ENCODE data around the gene EFNA5. TPM values are rescaled to one million over a fixed set of nuclear protein-coding genes. Genes with fewer than 3 reads are reported as not detected.

EFNA5 gene
- total and polyA plus RNA-seq, 2 of the 13 experiments (the other 11 are each of a cell fraction or from before 2014, with no cell fraction given) = not detected

DNA sequence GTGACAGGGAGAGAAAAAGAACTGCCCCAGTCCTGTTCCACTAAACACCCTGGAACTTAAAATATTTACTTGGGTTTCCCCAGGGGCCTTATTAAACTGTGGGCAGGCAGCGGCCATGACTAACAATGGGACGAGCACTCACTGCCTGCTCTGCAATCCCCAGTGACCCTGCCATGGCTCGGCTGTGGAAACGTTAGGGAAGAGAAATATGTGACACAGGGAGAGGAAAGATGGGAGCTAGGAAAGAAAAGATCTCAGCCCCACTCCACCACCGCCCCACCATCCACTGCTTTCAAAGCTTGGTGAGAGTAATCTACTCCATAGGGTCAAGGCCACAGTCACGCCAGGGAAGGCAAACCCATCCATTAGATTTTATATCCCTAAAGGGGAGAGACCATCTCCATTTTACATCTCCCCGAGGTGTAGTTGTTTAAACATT, 117.6 kb downstream of the EFNA5 start:
- ATAC-seq = no peak
- no peak for DNase-seq (ENCODE audit: low spot score)
- BruUV-seq (replicated peaks) = no TSS peak
- no peaks in the 10 kb centered on the region for H3K36me3 ChIP-seq (replicated peaks in 1 of 2; ENCODE audit: control insufficient read depth in 1 of 2, insufficient read depth in 2 of 2, low read length in 2 of 2)
- 8% methylated on average over 7 of the region's 7 CpGs for WGBS (ENCODE audit: low lambda C conversion rate)
- no peak overlapping the region for H2AFZ ChIP-seq (ENCODE audit: low read length)
- no peaks in the 10 kb centered on the region for H3K4me1 ChIP-seq (ENCODE audit: insufficient read depth, low read length)
- no peak overlapping the region for H3K27ac ChIP-seq (ENCODE audit: extremely low read length, insufficient read depth, low read length)
- no peaks in the 10 kb centered on the region for H3K79me2 ChIP-seq (ENCODE audit: insufficient read depth, low read length)
- FAIRE-seq = no peak
- no peaks in the 10 kb centered on the region for H4K20me1 ChIP-seq (ENCODE audit: insufficient read depth, low read length)
- CTCF ChIA-PET (ENCODE audit: low intra/inter-chr PET ratio, low total read pairs) = no interaction called here
- H3K4me3 ChIP-seq (replicated peaks in 1 of 3; ENCODE audit: insufficient read depth in 1 of 3, low read depth in 2 of 3, low read length in 3 of 3) = no peak overlapping the region
- POLR2A ChIA-PET = no interaction called here
- TF ChIP-seq, protein P1, sequence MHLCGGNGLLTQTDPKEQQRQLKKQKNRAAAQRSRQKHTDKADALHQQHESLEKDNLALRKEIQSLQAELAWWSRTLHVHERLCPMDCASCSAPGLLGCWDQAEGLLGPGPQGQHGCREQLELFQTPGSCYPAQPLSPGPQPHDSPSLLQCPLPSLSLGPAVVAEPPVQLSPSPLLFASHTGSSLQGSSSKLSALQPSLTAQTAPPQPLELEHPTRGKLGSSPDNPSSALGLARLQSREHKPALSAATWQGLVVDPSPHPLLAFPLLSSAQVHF (CRISPR knock-in tag; IDR thresholded peaks at IDR 0.05) = no peak
- TF ChIP-seq ZNF274 (CRISPR knock-in tag; IDR thresholded peaks at IDR 0.05) = no peak
- H3K4me2 ChIP-seq (ENCODE audit: low read depth, low read length) = no peak overlapping the region
- intact Hi-C loops (cut with micrococcal nuclease; ENCODE audit: unreplicated experiment) (no loop called here), in situ Hi-C loops (cut with HindIII; ENCODE audit: extremely low pct_ligation_motif_present, low pct_unique_long_range_greater_than_20kb) (no loop called here)
- H3K27me3 ChIP-seq (ENCODE audit: control insufficient read depth in 1 of 2, insufficient read depth in 2 of 2, low read length in 2 of 2) = no peaks in the 10 kb centered on the region; a peak in 1 of 5 replicates
- no peaks in the 10 kb centered on the region for H3K9me3 ChIP-seq (ENCODE audit: low read length)
- H3K9ac ChIP-seq (ENCODE audit: insufficient read depth, low read depth, low read length) = no peak overlapping the region

DNA sequence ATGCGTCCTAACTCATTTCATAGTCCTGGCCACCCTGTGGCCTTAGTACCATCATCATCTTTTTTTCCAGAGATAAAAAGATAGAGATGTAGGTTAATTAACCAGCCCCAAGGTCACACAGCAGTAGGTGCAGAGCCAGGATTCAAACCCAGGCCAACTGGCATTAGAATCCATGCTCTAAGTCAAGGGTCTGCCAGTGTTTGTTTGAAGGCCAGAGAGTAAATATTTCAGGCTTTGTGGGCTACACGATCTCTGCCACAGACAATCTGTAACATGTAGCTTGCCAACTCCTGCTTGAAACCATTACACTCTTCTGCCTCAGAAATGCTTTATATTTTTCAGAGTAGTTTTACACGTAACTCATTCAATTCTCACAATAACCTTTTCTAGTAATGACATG, 119.6 kb downstream of the EFNA5 start:
- TF ChIP-seq NFATC3 (CRISPR knock-in tag; IDR thresholded peaks at IDR 0.05) = no peak
- H3K9ac ChIP-seq (ENCODE audit: insufficient read depth, low read depth, low read length) = no peak overlapping the region
- ATAC-seq (no peak), DNase-seq (ENCODE audit: low spot score) (no peak), FAIRE-seq (no peak)
- H3K4me2 ChIP-seq (ENCODE audit: low read depth, low read length) = no peak overlapping the region
- H4K20me1 ChIP-seq (ENCODE audit: insufficient read depth, low read length) = no peaks in the 10 kb centered on the region
- no peaks in the 10 kb centered on the region; a peak in 1 of 5 replicates for H3K27me3 ChIP-seq (ENCODE audit: control insufficient read depth in 1 of 2, insufficient read depth in 2 of 2, low read length in 2 of 2)
- no peaks in the 10 kb centered on the region for H3K79me2 ChIP-seq (ENCODE audit: insufficient read depth, low read length)
- no peak overlapping the region for H2AFZ ChIP-seq (ENCODE audit: low read length)
- ChIA-PET POLR2A (no interaction called here), CTCF (ENCODE audit: low intra/inter-chr PET ratio, low total read pairs) (no interaction called here)
- no peaks in the 10 kb centered on the region for H3K36me3 ChIP-seq (replicated peaks in 1 of 2; ENCODE audit: control insufficient read depth in 1 of 2, insufficient read depth in 2 of 2, low read length in 2 of 2)
- no TSS peak for BruUV-seq (replicated peaks)
- no peak overlapping the region for H3K27ac ChIP-seq (ENCODE audit: extremely low read length, insufficient read depth, low read length)
- H3K9me3 ChIP-seq (ENCODE audit: low read length) = no peaks in the 10 kb centered on the region
- H3K4me1 ChIP-seq (ENCODE audit: insufficient read depth, low read length) = no peaks in the 10 kb centered on the region
- intact Hi-C loops (cut with micrococcal nuclease; ENCODE audit: unreplicated experiment) (no loop called here), in situ Hi-C loops (cut with HindIII; ENCODE audit: extremely low pct_ligation_motif_present, low pct_unique_long_range_greater_than_20kb) (no loop called here)
- WGBS (ENCODE audit: low lambda C conversion rate) = 24% methylated on average over 3 of the region's 3 CpGs
- no peak overlapping the region for H3K4me3 ChIP-seq (replicated peaks in 1 of 3; ENCODE audit: insufficient read depth in 1 of 3, low read depth in 2 of 3, low read length in 3 of 3)

All from HepG2 (cell line).